HG02970 (cell line): ENCODE measurements around the gene GINS1.

Experiments used
- ATAC-seq: cut with Tn5 transposase; IDR thresholded peaks from one replicate; pipeline ENCODE4 v1.9.1; 2021; ENCODE audit warnings: mild to moderate bottlenecking, moderate library complexity, moderate number of reproducible peaks; ENCODE audit not compliant: unreplicated experiment, low FRiP score

GINS1 gene

DNA sequence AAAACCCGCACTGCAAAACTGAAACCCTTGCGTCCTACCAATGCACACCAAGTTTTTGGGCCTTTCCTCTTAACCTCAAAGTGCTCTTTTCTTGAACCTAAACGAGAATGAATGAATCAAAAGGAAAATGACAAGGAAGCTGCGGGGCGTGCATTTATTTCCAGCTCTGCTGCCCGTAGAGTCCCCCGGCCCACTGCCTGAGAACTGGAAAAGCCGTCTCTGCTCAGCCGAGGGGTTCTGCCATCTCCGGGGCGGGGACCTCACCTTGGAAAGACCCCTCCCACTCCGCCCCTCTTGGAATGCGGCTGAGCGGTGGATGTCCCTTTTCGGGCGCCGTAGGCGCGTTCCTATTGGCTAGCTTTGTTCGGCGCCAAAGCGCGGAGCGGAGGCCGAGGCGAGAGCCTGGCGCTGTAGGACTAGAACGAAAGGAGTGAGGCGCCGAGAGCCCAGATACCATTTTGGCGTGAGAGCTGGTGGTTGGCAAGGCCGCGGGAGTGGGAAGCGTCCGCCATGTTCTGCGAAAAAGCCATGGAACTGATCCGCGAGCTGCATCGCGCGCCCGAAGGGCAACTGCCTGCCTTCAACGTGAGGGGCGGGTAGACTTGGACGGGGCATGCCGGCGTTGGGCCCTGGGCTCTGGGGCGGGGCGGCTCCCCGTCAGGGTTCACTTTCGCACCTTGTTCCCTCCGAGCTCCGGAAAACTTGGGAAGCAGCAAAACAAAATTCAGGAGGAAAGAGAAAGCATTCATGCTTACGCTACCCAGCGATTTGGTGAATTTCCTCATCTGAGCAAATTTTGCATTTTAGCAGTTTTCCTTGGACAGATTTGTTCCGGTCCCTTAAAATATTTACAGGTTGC is at the start of gene GINS1:
Gene GINS1 (plus strand): TSS at position 363 of the 859 bp plus-strand sequence. CDS start 148 bp downstream, at position 511.
- peak; percentile 86 for ATAC-seq

DNA sequence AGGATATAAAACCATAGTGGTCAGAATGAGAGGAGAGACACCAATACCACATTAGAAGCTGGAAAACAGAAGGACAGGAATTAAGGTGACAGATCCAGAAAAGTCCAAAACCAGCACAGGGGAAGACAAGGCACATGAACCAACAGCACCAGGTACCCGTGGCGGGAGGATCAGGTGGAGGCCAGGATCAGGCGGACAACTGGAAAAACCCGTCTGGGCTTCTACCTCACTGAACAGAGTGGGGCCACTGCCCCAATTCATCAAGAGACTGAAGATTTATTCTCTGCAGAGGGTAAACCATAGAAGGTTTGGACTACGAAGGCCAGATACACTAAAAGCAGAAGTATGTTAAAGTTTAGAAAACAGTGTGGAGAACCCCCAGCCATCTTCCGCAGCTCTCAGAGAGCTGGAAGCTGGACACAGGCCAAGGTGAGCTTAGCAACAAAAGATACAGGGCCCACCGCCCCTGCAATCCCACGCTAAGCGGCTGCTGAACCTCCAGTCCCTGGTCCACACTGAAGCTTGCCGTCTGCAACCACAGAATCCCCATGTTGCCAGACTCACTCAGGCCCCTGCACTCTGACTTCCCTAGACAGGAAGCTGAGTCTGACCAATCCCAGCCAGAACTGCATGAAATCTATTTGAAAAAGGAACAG is 46.7 kb upstream of the GINS1 start:
- ATAC-seq, result no peak

DNA sequence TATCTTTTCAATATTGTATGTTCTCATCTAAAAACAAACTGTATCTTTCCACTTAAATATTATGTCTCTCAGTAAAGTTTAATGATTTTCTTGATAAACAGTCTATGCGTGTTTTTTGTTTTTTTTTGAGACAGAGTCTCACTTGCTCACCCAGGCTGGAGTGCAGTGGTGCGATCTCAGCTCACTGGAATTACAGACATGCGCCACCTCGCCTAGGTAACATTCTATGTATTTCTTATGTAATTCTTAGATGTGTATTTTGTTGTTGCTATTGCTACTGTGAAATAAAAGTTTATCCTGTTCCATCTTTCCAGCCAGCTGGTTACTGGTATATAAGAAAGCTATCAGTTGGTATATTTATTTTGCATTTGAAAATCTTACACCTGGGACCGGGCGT is 46.2 kb upstream of the GINS1 start:
- ATAC-seq, result no peak

DNA sequence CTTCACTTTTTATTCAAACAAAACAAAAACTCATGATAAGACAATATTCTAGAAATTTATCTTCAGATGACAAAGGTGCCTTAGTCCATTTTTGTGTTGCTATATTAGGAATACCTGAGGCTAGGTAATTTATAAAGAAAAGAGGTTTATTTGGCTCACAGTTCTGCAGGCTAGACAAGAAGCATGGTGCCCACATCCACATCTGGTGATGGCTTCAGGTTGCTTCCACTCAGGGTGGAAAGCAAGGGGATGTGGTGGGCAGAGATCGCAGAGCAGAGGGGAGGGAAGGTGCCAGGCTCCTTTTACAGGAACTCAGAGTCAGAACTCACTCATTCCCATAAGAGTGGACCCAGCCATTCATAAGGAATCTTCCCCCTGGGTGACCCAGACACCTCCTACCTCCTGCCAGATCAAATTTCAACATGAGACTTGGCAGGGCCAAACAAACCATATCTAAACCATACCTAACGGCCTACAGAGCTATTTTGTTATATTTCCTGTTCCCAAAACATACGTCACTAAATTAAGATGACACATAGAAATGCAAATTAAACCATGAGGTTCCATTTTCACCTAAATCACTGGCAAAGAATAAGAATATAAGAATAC is 43.2 kb upstream of the GINS1 start:
- no peak for ATAC-seq

DNA sequence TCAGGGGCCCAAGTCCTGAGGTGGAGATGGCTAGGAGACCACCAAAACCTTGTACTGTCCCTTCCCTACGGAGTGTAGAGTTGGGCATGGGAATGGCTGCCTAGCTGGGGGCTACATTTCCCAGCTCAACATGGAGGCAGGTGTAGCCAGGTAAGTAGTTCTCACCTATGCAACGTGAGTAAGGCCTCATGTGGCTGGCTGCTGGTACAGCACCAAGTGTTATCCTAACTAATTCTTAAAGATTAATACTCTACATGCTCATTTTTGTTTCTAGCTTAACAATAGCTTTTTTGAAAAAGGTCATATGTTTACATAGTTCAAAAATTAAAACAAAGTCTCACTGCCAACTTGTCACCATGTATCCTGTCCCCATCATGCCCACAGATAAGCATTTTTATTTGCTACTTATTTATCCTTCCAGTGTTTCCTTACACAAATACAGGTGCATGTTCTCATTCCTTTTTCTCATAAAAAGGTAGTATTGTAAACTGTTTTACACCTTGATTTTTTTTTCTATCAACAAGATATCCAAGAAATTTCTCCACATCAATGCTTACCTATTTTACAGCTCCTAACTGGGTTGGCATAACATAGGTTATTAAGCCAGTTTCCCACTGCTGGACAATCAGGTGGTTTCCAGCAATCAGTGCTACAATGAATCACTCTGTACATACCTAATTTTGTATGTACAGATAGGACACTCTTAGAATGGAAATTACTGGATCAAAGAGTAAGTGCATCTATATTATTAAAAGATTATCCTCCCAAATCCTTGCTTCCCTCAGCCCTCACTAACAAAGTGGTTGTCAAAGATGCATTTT is 42.4 kb upstream of the GINS1 start:
- no peak for ATAC-seq

DNA sequence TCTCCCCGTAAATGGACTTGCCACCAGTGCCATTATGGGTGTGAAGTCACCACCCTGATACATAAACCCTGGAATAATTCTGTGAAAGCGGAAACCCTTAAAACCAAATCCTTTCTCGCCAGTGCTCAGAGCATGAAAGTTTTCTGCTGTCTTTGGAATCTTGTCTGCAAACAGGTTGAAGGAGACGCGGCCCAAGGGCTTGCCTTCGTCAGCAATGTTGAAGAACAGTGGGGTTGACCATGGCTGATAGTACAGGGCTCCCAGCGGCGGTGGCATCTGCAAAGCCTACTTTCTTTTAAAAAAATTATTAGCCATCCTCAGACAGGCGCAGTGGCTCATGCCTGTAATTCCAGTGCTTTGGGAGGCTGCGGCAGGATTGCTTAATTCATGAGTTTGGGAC is 38.9 kb upstream of the GINS1 start:
- no peak for ATAC-seq

DNA sequence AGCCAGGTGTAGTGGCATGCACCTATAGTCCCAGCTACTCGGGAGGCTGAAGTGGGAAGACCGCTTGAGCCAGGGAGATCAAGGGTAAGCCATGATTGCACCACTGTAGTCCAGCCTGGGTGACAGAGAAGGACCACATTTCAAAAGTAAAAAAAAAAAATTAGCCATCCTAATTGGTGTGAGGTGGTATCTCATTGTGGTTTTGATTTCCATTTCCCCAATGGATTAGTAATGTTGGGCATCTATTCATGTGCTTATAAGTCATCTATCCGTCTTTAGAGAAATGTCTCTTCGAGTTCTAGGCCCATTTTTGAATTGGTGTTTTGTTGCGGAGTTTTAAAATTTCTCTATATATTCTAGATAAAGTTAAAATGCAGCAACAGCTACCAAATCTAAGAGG is 38.5 kb upstream of the GINS1 start:
- ATAC-seq, result no peak

DNA sequence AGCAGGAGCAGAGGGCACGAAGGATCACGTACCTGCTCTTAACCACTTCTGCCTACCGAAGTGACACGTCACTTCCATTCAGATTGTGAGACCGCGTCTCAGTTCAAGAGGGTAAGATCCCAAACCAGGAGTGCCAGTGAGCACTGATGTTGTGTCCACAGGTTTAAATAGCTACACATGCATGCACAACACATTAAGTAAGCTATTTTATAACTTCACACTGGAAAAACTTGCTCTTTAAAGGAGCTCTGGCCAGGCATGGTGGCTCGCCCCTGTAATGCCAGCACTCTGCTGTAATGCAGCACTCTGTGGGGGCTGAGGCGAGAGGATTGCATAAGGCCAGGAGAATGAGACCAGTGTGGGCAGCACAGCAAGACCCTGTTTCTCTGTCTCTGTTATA is 37.9 kb upstream of the GINS1 start:
- ATAC-seq, result no peak

DNA sequence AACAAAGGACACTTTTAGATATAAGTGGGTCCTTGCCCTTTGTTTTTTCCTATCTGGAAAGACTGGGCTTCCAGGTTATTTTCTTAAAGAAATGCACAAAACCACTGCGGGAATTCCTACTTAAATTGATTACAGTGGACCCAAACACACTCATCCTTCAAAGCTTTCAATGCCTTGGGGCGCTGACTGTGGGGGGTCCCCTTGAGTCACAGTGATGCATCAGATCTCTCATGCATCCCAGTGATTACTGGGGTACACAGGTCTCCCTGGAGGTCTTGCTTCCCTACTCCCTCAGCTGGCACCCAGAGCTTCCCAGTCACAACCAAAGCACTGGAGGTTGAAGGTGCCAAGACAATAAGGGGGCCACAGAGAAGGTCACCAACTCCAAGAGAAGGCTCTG is 37.5 kb upstream of the GINS1 start:
- no peak for ATAC-seq

DNA sequence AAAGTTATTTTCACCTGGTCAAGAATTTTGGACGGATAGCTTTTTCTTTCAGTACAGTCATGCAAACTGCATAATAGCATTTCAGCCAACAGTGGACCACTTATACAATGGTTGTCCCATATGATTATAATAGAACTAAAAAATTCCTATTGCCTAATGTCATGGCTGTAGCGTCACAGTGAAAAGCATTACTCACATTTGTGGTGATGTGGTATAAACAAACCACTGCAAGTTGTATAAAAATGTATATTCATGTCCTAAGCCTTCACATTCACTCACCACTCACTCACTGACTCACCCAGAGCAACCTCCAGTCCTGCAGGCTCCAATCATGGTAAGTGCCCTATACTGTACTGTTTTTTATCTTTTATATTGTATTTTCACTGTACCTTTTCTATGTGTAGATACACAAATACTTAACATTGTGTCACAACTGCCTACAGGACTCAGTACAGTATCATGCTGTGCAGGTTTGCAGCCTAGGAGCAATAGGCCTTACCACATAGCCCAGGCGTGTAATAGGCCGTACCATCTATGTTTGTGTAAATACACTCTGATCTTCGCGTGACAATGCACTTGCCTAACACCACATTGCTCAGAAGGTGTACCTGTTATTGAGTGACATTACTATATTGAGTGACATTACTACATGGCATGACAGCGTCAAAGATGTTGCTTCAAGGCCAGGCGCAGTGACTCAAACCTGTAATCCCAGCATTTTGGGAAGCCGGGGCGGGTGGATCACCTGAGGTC is 34.7 kb upstream of the GINS1 start:
- no peak for ATAC-seq

DNA sequence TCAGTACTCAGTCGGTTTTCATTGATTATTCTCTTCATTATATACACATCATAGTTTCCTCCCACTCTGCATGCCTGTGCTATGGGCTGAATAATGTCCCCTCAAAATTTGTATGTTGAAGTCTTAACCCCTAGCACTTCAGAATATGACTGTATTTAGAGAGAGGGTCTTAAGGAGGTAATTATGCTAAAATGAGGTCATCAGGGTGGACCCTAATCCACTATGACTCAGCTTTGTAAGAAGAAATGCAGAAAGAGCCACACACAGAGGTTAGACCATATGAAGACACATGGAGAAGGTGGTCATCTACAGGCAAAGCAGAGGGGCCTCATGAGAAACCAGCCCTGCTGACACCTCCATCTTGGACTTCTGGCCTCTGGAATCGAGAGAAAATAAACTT is 32.6 kb upstream of the GINS1 start:
- ATAC-seq, result no peak

DNA sequence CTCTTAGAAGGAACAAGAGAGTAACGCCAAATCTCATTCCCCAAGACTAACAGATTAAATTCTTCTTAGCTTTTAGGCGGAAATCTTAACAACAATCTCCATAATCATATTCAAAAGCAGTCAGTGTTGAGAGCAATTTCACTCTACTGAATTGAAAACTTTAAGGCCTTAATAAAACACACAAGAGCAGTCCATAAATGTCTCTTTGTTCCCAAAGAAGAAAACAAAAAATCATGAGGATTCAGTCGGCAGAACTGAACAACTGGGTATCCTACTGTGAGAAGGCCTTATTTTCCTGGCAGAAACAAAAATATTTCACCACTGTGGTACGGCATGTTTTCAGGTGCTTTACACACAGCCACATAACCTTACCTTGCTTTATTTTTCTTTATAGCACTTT is 31.2 kb upstream of the GINS1 start:
- ATAC-seq, result no peak

DNA sequence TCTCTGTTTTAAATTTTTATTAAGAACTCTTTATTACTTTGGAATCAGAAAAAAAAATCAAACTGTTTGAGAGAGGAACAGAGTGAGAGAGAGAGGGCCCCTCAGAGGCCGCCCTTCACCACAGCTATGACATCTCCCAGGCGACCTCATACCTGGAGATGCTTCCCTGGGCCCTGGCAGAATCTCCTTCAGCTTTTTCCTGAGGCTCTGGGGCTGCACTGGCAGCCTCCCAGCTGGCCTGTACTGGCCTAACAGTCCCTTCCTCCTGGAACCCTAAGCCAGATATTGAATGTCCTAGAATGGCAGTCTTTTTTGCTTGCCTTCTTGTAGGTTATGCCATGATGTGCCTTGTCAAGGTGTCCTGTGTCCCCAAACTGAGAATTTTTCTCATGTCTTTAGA is 30.6 kb upstream of the GINS1 start:
- no peak for ATAC-seq

DNA sequence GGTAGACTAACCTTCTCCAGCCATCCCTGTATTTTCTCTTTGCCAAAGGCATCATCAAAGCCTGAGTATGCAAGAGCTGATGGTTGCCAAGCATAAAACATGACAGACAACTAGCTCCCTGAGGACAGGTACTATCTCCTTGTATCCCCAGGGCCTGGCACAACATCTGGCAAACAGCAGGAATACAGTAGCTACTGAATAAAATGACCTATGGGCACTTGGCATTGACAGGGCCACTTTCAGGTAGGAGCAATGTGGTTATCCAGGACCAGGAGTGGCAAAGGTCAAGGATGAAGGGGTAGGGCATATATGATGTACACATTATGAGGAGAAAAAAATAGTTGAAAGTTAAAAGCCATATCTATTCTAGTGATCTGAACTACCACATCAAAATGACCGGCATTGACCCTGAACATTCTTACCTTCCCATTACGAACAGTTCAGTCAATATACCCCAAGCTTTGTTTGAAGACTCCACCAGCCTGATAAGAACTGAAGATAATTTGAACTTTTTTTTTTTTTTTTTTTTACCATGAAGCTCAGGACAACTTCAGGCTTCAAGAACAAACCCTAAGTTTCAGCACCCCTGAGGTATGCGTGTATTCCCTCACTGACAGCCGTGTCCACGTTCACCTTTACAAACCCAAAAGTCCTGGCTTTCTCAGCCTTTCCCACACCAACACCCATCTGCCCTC is 29.1 kb upstream of the GINS1 start:
- ATAC-seq, result no peak

DNA sequence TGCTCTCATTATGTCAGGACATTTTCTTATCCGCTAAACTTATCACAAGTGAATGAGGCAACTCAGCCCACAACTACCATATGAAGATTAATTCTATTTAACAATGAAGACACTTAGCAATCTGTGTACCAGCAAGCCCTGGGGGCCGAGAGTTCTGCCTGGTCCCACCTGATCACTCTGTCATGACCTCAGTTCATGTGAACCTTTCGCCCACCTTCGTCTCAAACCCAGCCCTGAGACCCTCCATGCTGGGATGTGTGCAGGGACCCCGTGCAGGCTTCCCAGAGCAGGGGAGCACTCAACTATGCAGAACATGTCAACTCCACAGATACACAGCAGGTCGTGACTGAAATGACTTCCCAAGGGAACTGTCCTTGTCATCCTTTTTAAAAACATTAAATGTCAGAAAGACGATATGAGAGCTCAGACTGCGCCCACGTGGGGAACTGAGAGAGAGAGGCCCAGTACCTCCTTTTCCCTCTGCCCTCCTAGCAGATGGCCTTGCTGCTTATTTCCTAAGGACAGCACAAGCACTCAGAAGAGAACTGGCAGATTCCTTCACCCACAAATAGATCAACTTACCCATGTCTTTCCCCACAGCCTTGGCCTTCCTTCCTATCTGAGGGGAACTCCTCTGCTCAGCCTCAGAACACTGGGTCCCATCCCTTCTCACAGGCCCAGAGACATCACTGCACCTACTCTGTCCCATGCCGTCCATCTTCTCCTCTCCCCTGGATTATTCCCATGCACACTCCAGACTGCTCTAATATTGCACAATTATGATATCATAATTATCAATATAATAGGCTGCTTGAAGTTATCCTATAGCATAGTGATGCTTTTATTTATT is 28.4 kb upstream of the GINS1 start:
- ATAC-seq, result no peak

DNA sequence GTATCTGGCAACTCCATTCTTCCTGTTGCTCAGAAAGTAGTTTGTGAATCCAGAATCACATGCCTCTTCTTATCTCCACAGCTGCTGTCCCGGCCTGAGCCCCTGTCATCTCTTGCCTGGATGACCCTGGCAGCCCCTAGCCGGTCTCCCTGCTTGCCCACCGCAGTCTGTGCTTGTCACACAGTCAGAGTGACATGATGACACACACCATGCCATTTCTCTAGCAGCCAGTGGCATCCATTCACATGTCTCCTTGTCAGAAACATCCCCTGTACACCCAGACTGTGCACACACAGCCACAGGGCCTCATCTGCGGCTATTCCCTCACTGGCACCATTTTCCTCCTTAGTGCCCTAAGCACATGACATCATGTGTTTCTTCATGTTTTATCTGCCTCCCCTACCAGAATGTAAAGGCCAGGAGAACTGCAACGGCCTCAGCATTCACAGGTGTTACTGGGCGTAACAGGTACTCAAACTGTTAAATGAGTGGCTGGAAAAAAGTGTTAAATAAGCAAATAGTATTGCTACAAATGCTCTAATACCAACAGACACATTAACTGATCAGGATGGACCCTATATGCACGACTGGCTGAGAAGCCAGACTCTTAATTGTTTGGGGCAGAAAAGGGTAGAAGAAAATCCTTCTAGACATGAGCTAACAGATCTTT is 26.4 kb upstream of the GINS1 start:
- ATAC-seq, result no peak

DNA sequence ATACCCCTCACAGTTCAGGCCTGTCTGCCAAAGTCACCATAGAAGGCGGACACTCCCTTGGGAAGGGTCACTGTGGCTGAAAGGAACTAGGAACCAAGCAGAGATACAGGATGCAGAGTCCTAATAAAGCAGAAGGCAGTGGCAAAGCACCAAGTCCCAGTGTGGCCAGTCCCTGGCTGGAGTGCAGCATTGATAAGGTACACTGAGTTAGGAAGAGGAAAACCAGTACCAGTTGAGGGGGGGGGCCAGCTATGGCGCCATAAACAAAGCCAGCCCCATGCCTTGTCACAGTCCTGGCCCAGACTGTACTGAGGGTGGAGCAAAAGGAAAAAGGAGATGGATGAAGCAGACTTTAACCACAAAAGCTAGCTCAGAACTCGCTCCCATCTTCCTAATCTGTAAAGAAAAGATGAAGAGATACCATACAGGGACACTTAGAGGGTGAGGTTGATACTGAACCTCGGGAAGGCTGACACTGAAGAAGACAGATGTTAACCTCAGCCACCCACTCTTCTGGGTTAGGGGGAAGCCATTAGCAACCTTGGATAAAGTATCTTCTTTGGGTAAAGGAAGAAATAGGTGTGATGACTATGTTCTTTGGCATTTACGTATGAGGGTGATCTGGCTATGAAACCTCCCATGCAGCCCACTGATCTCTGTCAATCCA is 24.6 kb upstream of the GINS1 start:
- no peak for ATAC-seq
